ENCODE data around the gene SBNO2. TPM values are rescaled to one million over a fixed set of nuclear protein-coding genes. Genes with fewer than 3 reads are reported as not detected.

SBNO2 gene
- polyA plus RNA-seq, 3 donors, result 14.9 to 23.6 (median 18.3) TPM

- no peak for DNase-seq (ENCODE audit: extremely low read depth in 1 of 11, low read depth in 9 of 11, low spot score in 4 of 11)
These were observed 99.4 kb downstream of the SBNO2 start for GRCh38 chr19:1074544-1075283.

GRCh38 chr19:1073956-1074517, 100.0 kb downstream of the SBNO2 start:
- DNase-seq (ENCODE audit: extremely low read depth in 1 of 11, low read depth in 9 of 11, low spot score in 4 of 11), result no peak

- DNase-seq (ENCODE audit: extremely low read depth in 1 of 11, low read depth in 9 of 11, low spot score in 4 of 11), result no peak
These were observed 100.8 kb downstream of the SBNO2 start for GRCh38 chr19:1073063-1073955.

GRCh38 chr19:1072371-1073015, 101.6 kb downstream of the SBNO2 start:
- no peak for DNase-seq (ENCODE audit: extremely low read depth in 1 of 11, low read depth in 9 of 11, low spot score in 4 of 11)

GRCh38 chr19:1070931-1071791, 102.9 kb downstream of the SBNO2 start:
- no peak for DNase-seq (ENCODE audit: extremely low read depth in 1 of 11, low read depth in 9 of 11, low spot score in 4 of 11)

- DNase-seq (ENCODE audit: extremely low read depth in 1 of 11, low read depth in 9 of 11, low spot score in 4 of 11), result no peak
These were observed 103.5 kb downstream of the SBNO2 start for GRCh38 chr19:1070576-1070930.

GRCh38 chr19:1069009-1069779, 104.9 kb downstream of the SBNO2 start:
- no peak for DNase-seq (ENCODE audit: extremely low read depth in 1 of 11, low read depth in 9 of 11, low spot score in 4 of 11)

GRCh38 chr19:1068009-1069001, 105.8 kb downstream of the SBNO2 start:
- DNase-seq (ENCODE audit: extremely low read depth in 1 of 11, low read depth in 9 of 11, low spot score in 4 of 11), result no peak

GRCh38 chr19:1067341-1067957, 106.6 kb downstream of the SBNO2 start:
- DNase-seq (ENCODE audit: extremely low read depth in 1 of 11, low read depth in 9 of 11, low spot score in 4 of 11), result no peak

- DNase-seq (ENCODE audit: extremely low read depth in 1 of 11, low read depth in 9 of 11, low spot score in 4 of 11), result no peak
These were observed 107.2 kb downstream of the SBNO2 start, which contains the start of gene ARHGAP45 for GRCh38 chr19:1066748-1067340. Gene ARHGAP45 (plus strand): TSS chr19:1067167. CDS start chr19:1067406, 239 bp downstream.

- DNase-seq (ENCODE audit: extremely low read depth in 1 of 11, low read depth in 9 of 11, low spot score in 4 of 11), result no peak
These were observed 107.8 kb downstream of the SBNO2 start for GRCh38 chr19:1066251-1066747.

GRCh38 chr19:1065606-1066109, 108.4 kb downstream of the SBNO2 start:
- no peak for DNase-seq (ENCODE audit: extremely low read depth in 1 of 11, low read depth in 9 of 11, low spot score in 4 of 11)

- DNase-seq (ENCODE audit: extremely low read depth in 1 of 11, low read depth in 9 of 11, low spot score in 4 of 11), result peak in 2 of 11 donors; percentile 49 to 59
These were observed 109.1 kb downstream of the SBNO2 start for GRCh38 chr19:1064661-1065605.

- no peak for DNase-seq (ENCODE audit: extremely low read depth in 1 of 11, low read depth in 9 of 11, low spot score in 4 of 11)
These were observed 110.0 kb downstream of the SBNO2 start for GRCh38 chr19:1063909-1064660.

Measured in renal cortex interstitium (tissue), 11 donors.